NCI-H526 treated with DMSO at 0.1 percent for 48 hours (cell line): ENCODE measurements around the gene CRYBB3.

Experiments
- DNase-seq: peaks from one replicate; lab custom pipeline; 2025; lab: John Stamatoyannopoulos, UW

CRYBB3 gene

DNA sequence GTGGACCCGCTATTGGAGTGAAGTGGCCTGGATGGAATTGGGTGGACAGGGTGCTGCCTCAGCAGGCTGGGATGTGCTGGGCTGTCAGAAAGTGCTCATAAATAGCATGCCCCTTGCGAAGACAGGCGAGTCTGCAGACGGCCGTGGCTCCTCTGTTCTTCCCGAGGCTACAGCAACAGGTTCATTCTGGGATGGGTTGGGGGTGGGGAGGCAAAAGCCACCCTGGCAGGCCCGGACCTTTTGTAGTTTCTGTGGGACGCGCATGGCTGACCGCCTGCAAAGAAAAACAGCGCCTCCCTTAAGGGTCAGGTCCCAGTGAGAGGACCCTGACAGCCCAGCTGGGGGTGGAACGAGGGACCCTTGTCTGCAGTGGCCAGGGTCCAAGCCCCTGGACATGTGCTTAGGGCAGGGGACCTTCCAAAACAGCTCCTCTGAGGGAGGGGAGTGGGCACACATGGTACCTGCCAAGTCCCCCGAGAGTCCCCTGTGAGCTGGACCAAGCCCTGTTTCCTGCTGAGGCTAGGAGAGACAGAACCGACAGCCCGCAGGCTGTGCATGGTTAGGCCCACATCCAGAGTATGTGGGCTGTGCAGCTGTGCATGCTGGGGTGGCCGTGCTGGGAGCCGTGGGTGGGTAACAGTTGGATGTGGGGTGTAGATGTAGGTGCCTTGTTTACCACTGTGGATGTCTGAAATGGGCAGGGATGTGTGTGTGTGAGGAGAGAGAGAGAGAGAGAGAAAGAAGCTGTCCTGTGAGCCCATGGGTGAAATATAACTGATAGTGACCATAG is at the start of gene CRYBB3:
TSS of gene CRYBB3 (plus strand) at position 128 of the 790 bp plus-strand sequence. CDS start 1,539 bp downstream, outside the sequence.
- DNase-seq: no peak

DNA sequence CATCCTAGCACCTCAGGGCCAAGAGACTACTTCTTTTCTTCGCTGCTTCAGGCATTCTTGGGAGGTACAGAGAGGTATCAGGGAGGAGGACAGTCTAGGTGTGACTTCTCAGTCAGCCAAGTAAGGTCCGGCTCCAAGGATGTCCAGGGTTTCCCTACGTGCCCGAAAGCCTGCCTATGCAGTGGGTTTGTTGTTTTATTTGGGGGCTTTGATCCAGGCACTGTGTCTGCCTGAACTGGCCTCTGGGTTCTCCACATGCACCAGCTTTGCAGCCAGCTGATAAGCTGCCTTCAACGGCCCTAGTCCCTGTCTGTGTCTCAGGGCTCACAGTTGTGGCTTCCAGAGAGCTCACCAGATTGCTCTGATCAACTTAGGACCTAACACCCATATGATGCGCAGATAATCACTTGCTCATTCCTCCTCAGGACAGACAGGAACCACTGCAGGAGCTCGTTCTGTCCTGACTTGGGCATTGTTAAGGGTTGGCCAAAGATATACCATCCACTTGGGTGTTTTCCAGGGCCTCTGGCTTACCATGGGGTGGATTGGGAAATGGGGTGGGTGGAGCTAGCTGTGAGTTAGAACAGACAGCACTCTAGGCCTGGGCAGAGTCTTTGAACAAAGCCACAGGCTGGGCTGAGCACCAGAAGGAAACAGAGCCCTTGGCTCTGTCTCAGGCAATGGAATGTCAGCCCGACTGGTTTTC is 45.5 kb upstream of the CRYBB3 start:
- DNase-seq: no peak

DNA sequence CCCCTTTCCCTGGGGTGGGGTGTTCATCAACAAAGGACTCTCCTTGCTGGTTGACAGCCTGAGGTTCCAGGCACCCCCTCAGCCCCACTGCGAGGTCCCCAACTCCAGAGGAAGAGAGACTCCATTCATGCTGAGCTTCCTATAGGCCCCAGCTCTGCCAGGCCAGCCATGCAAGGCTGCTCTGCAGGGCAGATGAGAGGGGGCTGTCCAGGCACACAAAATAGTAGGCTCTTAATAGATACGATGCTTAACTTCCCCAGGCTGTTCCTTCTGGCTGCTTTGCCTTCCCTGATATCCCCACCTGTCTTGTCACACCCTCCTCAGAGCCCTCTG is 45.0 kb upstream of the CRYBB3 start:
- DNase-seq: no peak

DNA sequence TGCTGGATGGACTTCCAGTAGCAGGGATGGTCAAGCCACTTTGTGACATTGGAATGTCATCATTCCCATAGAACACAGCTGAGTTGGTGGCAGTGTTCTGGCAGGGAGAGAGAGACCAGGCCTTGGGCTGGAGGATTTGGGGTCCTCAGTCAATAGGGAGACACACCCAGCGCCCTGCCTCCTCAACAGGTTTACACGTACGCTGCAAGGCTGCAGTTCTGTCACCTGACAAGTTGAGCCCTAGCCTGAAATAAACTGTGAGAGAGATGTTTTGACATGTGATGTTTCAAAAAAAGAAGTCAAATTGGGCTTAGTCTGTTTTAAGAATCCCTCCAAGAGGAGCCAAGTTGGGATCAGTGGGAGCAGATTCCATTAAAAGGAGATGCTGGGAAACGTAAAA is 42.9 kb upstream of the CRYBB3 start:
- DNase-seq: no peak

DNA sequence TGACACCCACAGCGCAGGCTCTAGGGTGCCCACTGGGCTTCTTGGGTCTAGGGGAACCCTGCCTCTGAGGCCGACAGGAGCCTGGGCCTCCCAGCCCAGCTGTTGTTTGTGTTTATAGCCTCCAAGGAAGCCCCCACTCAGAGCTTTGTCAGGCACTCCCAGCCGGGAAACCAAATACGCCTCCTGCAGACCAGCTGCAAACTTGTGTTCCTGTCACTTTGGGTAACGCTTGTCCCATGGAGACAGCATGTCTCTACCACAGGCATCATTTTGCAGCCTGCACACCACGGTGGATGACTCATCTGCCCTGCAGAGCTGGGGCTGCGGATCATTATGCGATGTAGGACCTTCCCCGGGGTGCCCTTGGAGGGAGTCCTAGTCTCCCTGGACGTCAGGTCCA is 40.6 kb upstream of the CRYBB3 start:
- no peak for DNase-seq

DNA sequence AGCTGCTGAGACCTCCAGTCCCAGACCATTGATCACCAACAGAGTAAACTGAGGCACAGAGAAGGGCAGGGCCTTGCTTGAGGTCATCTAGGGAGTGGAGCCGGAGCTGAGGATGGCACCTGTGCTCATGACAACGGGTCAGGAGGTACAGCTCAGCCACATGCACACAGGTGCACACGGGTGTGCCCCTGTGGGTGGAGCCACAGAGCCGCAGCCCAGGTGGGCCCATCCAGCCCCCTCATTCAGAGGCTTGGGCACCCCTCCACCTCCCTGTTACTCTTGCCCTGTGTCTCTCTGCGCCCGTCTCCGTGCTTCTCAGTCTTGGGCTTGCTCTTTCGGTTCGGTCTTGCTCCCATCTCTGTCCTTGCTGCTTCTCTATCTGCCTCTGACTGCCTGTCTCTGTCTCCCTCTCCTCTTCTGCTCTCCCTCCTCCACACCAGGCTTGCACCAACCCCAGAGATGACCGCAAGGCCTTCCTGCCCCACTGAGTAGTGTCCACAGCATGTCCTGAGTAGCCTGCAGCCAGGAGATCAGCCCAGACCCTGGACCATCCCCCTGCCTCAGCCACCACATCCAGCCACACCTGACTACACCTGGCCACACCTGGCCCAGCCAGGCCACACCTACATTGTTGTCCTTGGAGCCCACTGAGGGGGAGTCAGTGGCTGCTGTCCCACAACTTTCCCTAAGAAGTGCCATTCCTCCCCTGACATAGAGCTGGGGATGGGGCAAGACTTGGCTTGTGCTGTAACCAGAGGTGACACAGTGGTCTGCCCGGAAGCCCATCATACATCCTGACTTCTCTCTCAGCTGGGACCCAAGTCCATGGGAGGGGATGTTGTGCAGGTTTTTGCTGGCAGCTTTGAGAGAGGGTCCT is 39.3 kb upstream of the CRYBB3 start:
- DNase-seq: no peak

DNA sequence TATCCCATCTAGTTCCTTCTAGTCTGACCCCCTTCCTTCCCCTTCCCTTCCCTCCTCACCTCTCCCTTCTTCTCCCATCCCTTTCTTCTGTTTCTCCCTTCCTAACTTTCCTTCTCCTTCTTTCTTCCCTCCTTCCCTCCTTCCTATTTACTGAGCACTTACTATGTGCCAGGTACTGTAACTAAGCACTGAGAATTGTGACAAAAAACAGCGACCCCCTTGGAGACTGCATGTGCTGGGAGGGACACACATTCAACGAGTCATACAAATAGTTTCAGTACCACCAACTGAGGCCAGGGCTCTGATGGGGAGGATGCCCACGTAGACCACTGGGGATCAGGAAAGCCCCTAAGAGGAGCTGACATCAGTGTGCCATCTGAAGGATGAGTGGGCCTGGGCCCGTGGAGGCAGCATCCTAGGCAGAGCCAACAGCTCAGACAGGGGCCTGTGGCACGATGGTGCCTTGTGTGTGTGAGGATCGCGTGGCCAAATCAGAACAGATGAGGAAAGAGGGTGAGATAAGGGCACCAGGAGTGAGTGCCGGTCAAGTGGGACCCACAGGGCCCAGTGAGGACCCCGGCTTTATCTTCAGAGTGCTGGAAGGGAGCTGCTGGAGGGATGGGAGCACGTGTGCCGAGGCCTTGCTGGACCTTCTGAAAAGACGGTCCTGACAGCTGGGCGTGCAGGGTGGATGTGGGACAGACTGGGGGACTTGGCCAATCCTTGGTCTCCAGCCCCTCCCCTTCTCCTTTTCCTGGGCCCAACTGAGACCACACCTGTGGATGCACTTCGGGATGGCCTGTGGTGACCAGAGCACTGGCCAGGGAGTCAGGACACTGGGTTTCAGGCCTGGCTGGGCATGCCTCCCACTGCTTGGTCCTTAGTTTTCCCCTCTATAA is 38.4 kb upstream of the CRYBB3 start:
- DNase-seq: no peak

DNA sequence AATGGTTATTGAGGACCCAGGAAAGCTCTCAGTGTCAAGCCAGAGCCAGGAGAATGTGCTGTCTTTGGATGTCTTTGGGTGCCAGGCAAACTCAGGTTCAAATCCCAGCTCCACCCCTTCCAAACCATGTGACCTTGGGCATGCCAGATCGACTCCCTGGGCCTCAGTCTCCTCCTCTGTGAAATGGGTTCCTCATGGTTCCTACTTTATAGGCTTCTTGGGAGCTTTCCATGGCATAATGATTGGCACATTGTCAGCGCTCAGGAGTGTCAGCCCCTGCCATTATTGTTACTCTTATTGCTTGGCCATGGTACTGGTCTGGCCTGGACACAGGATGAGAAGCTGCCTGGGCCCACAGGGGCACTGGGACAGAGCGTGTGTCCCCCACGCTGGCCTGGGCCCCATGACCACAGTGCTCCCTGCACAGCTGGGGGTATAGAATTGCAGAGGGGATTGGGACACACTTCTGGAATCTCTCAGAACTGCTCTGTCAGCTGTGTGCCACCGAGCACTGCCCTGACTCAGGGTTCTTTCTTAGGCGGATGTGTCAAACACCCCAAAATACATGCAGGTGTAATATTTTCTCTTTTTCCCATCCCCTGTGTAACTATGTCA is 37.6 kb upstream of the CRYBB3 start:
- DNase-seq: no peak

DNA sequence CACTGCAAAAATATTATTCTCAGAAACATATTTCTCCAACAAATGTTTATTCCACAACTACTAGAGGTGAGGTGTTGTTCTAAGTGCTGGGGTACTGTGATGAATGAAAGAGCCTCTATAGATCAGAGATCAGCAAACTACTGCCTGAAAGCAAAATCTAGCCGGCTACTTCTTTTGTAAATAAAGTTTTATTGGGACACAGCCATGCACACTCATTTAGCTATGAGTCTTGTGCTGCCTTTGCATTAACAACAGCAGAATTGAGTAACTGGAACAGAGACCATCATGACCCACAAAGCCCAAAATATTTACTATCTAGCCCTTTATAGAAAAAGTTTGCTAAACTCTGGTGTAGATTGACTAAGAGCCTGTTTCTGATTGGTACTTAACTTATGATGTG is 37.1 kb upstream of the CRYBB3 start:
- no peak for DNase-seq

DNA sequence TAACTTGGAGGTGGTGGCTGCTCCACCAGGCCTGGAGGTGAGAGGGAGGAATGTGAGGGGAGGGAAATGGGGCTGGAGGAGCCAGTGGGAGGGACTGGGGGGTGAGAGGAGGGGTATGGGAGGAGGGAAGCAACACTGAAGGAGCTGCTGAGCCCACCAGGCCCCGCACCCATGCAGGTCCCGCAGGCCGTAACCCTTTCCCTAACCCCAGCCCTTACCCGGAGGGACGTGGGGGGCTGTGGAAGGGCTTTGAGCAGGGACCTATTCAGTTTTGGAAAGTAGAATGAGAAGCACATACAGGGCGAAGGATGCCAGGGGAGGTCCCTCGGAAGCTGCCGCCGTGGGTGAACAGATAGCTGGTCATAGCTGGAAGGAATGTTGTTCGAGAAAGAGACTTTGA is 33.9 kb upstream of the CRYBB3 start:
- no peak for DNase-seq

DNA sequence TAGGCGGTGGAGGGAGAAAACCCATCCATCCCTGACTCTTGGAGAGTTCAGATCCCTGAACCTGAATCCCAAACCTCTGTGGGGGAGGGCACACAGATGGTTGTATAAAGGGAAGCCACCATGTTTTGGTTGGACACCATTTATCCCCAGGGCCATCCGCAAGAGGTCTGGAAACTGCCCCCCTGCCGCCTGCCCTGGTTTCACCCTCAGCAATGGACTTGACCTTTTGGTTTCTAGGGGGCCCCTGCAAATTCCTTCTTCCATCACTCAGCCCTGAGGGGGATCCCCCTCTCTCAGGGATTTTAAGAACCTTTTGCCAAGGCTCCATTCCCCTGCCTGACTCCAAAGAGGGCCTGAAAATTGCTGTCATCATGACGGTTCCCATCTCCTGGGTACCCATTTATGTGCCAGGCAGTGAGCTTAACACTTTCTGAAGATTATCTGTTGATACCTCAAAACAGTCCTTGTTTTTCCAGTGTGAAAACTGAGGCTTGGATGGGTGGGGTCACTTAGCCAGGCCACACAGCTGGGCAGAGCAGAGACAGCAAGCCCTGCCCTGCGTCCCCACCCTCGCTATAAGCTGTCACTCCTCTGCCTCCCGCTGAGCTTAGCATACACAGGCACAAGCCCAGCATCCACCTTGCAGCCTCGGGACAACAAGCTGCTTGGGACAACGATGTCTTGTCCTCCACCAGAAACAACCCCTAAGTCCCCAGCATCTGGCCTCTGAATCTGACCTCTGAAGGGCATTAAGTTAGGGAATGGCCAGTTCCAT is 33.2 kb upstream of the CRYBB3 start:
- no peak for DNase-seq

DNA sequence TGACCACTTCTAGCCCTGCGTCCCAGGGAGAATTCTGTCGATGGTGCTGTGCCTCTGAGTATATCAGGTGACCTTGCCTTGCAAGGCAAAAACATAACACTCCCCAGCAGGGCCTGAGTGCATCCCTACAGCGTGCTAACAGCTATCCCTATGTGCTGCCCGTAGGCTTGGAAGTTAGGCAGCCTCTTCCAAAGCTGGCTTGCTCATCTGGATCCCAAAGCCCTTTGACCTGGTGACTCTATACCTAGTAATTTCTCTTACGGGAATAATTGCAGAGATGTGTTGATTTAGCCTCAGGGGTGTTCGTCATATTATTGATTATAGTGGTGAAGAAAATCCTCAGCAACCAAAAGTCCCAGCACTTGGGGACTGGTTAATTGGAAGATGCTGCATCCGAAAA is 32.6 kb upstream of the CRYBB3 start:
- no peak for DNase-seq

DNA sequence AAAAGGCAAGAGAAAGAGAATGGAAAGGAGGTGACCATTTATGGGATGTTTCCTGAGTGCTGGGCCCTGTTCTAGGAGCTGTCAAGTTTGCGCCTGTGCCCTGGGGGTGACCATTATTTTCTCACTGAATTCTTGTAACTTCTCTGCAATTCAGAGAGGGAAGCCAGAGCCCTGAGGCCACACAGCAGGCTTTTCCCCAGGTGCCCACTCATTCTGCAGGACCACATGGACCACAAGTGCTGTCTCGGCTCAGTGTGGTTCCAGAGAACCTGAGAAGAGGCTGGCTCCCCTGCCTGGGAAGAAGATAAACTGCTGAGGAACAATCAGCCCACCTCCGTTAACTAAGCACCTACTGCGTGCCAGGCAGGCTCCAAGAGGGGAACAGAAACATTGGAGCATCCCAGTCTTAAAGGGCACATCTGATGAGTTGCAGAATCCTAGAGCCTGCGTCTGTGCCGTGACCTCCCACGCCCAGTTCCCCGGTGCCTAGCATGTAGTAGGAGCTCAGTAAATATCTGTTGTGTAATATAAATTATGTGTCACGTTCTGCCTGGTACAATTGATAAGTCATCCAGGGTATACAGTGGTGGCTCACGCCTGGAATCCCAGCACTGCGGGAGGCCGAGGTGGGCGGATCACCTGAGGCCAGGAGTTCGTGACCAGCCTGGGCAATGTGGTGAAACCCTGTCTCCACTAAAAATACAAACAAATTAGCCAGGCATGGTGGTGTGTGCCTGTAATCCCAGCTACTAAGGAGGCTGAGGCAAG is 31.6 kb upstream of the CRYBB3 start:
- DNase-seq: no peak

DNA sequence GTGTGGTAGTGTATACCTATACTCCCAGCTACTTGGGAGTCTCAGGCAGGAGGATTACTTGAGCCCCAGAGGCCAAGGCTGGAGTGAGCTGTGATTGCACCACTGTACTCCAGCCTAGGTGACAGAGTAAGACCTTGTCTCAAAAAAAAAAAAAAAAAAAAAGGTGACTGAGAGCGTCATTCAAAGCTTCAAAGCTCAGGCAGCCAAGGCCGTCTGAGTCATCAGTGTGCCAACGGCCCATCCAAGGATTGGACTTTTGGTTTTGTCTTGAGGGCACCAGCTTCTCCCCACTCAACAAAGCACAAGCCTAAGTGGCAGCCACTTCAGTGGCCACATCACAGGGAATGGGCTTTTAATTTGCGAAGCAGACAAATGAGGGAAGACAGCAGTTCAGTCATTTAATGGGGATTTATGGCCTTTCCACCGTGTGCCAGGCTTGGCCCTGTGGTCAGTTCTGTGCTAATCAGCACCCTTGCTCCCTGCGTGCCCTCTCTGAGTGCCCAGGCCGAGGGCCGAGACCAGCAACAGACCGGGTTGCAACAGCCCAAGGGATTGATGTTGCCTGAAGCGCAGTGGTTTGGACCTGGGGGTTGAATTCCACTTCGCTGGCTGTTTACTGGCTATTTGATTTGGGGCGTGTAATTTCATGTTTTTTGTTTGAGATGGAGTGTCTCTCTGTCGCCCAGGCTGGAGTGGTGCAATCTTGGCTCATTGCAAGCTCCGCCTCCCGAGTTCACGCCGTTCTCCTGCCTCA is 30.2 kb upstream of the CRYBB3 start:
- DNase-seq: no peak

DNA sequence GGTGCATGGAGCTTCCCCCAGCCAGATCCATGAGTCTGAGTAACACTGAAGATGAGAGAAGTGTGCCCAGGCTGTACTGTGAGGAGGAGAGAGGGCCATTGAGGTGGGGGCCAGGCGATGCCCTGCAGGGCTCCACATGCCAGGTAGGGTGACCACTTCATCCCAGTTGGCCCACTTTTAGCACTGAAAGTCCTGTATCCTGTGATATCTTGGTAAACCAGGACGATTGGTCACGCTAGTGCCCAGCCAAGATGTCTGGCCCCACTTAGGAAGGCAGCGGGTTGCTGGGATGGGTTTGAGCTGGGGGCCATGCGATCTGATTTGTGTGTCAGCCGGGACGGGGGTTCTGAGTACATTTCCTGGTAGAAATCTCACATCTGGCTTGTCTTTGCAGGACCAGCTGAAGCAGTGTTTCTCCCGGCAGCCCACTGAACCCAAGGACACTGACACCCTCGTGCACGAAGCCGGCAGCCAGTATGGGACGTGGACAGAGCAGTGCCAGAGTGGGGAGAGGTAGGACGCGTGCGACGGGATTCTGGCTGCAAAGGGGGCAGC is 29.2 kb upstream of the CRYBB3 start:
- DNase-seq: no peak

DNA sequence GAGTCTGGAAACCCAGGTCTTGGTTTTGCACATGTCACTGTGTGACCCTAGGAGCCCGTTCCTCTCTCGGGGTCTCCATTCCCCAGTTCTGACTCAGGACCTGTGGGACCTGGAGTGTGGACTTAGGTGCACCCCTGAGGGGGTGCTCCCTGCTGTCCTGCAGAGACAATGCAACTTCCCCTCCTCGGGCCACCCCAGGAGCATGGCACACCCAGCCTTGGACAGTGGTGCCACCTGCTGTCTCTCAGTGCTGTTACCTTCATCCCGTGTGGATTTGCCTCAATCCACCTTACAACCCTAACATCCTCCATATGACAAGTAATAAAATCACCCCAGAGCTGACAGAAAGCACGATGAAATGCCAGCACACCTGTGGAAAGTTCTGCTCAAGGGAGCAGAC is 27.5 kb upstream of the CRYBB3 start:
- no peak for DNase-seq

DNA sequence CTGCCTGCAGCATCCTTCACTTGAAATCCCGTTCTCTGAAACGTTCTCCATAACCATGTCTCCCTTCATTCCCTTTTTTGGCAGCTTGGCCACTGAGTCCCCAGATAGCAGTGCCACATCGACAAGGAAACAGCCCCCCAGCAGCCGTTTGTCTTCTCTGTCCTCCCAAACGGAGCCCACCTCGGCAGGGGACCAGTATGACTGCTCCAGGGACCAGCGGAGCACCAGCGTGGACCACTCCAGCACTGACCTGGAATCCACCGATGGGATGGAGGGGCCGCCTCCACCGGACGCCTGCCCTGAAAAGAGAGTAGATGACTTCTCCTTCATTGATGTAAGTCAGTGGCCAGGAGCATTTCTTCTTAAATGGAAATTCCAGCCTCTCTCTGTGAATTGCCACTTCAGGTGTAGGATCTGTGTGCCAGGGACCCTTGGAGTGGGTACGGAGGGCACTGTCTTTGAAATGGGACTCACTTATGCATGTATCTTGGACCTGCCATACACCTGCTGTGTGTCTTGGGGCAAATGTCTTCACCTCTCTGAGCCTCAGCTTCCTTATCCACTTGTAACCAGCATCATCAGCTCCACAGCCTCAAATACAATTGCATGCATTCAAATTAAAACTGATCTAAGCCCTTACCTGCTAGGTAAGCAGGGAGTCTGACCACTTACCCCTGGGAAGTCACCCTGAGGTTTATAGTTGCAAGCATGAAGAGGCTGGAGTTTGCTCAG is 25.3 kb upstream of the CRYBB3 start:
- DNase-seq: no peak

DNA sequence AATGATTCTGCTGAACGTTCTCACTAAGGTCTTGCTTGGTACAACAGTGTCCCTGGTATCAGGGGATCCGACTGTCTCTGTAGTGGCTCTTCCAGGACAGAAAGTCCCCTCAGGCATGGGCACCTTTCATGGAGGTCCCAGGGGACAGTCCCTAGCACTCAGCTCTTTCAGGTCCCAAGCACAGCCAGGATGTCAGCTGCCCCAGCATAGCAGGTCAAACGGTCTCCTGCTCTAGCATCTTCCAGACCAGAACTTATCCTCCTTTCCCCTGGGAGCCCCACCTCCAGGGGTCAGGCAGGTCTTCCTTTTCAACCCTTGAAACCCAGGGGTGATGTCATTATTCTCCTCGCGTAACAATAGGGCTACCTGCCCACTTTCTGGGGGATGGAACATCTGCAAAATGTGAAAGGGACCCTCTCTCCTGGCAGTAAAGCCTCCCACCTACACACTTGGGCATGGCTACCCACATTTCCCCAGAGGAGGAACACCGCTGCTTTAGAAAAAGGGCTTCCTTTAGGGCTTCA is 24.7 kb upstream of the CRYBB3 start:
- DNase-seq: no peak
